Osteoblast (primary cell): ENCODE results near the gene CEP164. TPM values are rescaled to one million over a fixed set of nuclear protein-coding genes. Genes with fewer than 3 reads are reported as not detected.
A peak's percentile ranks its signal among the peaks of the same experiment; 100 is the strongest.

Source experiments
- DNase-seq: peaks from one replicate; pipeline ENCODE4 v3.0.0; 2011; ENCODE audit warnings: low spot score, mixed read lengths; ENCODE audit not compliant: insufficient read length; ENCODE audit errors: missing footprints
- H2AFZ ChIP-seq: 2 replicates; pipeline ENCODE4 v1.6.0; 2011; ENCODE audit warnings: mild to moderate bottlenecking, low read length
- H3K27ac ChIP-seq: 2 replicates; pipeline ENCODE4 v1.5.1; 2011; ENCODE audit warnings: mild to moderate bottlenecking, low read depth, low read length, moderate library complexity
- H3K27me3 ChIP-seq: 2 replicates; pipeline ENCODE4 v1.6.0; 2012; ENCODE audit warnings: mild to moderate bottlenecking, control low read depth, inconsistent platforms, low read length, moderate library complexity; ENCODE audit not compliant: insufficient read depth
- H3K36me3 ChIP-seq: 2 replicates; pipeline ENCODE4 v1.5.1; 2011; ENCODE audit warnings: mild to moderate bottlenecking, low read length, control low read depth, moderate library complexity; ENCODE audit not compliant: insufficient read depth
- H3K4me1 ChIP-seq: 2 replicates; pipeline ENCODE4 v1.5.1; 2011; ENCODE audit warnings: mild to moderate bottlenecking, low read length, control low read depth, moderate library complexity; ENCODE audit not compliant: insufficient read depth
- H3K4me2 ChIP-seq: 2 replicates; pipeline ENCODE4 v1.6.0; 2011; ENCODE audit warnings: mild to moderate bottlenecking, low read length; ENCODE audit not compliant: insufficient read depth
- H3K4me3 ChIP-seq: fragments of 200-600 bp; sonication (generic); 3 replicates; pipeline ENCODE4 v1.5.1; 2012; ENCODE audit warnings: mild to moderate bottlenecking, low read length, inconsistent platforms; ENCODE audit not compliant: insufficient read depth
- H3K79me2 ChIP-seq: 2 replicates; pipeline ENCODE4 v1.6.0; 2012; ENCODE audit warnings: mild to moderate bottlenecking, low read length, control low read depth, inconsistent platforms; ENCODE audit not compliant: insufficient read depth
- H3K9me3 ChIP-seq: 2 replicates; pipeline ENCODE4 v1.5.1; 2011; ENCODE audit warnings: low read depth, low read length, control low read depth
- H4K20me1 ChIP-seq: 2 replicates; pipeline ENCODE4 v1.6.0; 2012; ENCODE audit warnings: mild to moderate bottlenecking, low read length, control low read depth; ENCODE audit not compliant: insufficient read depth
- CTCF ChIP-seq: IDR thresholded peaks from 2 replicates; pipeline ENCODE4 v1.5.1; 2011; ENCODE audit warnings: mild to moderate bottlenecking, low read depth, low read length, moderate library complexity; ENCODE audit errors: extremely low read depth
- total RNA-seq: library from RNA; depleted of rRNA; stranded (reverse); fragments of >200 nt; gene quantifications from 2 replicates; pipeline ENCODE4 v1.2.3, GENCODE V29; 2012

Gene CEP164
- total RNA-seq, 1 donor = 38.0 TPM

GRCh38 chr11:117408356-117408755, 80.7 kb downstream of the CEP164 start:
- TF ChIP-seq CTCF = no peak
- no peaks in the 10 kb centered on the region for H3K27me3 ChIP-seq
- no peaks in the 10 kb centered on the region for H3K9me3 ChIP-seq
- peak; percentile 51 for DNase-seq
- H3K27ac ChIP-seq = no peak overlapping the region
- peaks cover 54% of the 10 kb centered on the region for H3K36me3 ChIP-seq
- no peak overlapping the region for H2AFZ ChIP-seq
- H3K4me1 ChIP-seq = no peaks in the 10 kb centered on the region
- H4K20me1 ChIP-seq = no peaks in the 10 kb centered on the region
- H3K4me3 ChIP-seq = no peak overlapping the region
- H3K4me2 ChIP-seq = no peak overlapping the region
- H3K79me2 ChIP-seq = no peaks in the 10 kb centered on the region

GRCh38 chr11:117409511-117409910, 81.9 kb downstream of the CEP164 start:
- H2AFZ ChIP-seq = no peak overlapping the region
- no peaks in the 10 kb centered on the region for H4K20me1 ChIP-seq
- no peak overlapping the region for H3K27ac ChIP-seq
- H3K4me1 ChIP-seq = no peaks in the 10 kb centered on the region
- H3K4me2 ChIP-seq = no peak overlapping the region
- no peak overlapping the region for H3K4me3 ChIP-seq
- no peaks in the 10 kb centered on the region for H3K79me2 ChIP-seq
- H3K36me3 ChIP-seq = peaks cover 47% of the 10 kb centered on the region
- H3K9me3 ChIP-seq = no peaks in the 10 kb centered on the region
- DNase-seq = peak; percentile 30
- no peaks in the 10 kb centered on the region for H3K27me3 ChIP-seq
- TF ChIP-seq CTCF = no peak

GRCh38 chr11:117410238-117410637, 82.6 kb downstream of the CEP164 start:
- H3K27ac ChIP-seq = no peak overlapping the region
- no peak overlapping the region for H3K4me3 ChIP-seq
- H3K4me1 ChIP-seq = no peaks in the 10 kb centered on the region
- no peak for TF ChIP-seq CTCF
- no peaks in the 10 kb centered on the region for H3K79me2 ChIP-seq
- H4K20me1 ChIP-seq = no peaks in the 10 kb centered on the region
- peaks cover 40% of the 10 kb centered on the region for H3K36me3 ChIP-seq
- H2AFZ ChIP-seq = no peak overlapping the region
- H3K4me2 ChIP-seq = no peak overlapping the region
- no peaks in the 10 kb centered on the region for H3K27me3 ChIP-seq
- DNase-seq = peak; percentile 17
- no peaks in the 10 kb centered on the region for H3K9me3 ChIP-seq

GRCh38 chr11:117410861-117411710, 83.4 kb downstream of the CEP164 start:
- H3K9me3 ChIP-seq = no peaks in the 10 kb centered on the region
- no peaks in the 10 kb centered on the region for H3K27me3 ChIP-seq
- H3K36me3 ChIP-seq = peaks cover 38% of the 10 kb centered on the region
- H3K4me1 ChIP-seq = no peaks in the 10 kb centered on the region
- no peaks in the 10 kb centered on the region for H3K79me2 ChIP-seq
- no peaks in the 10 kb centered on the region for H4K20me1 ChIP-seq
- no peak for TF ChIP-seq CTCF
- no peak overlapping the region for H3K4me2 ChIP-seq
- peak; percentile 56 for DNase-seq
- H2AFZ ChIP-seq = no peak overlapping the region
- no peak overlapping the region for H3K4me3 ChIP-seq
- H3K27ac ChIP-seq = no peak overlapping the region
